DND-41 (cell line): ENCODE measurements around the gene KLF1.

ENCODE experiments used
- CTCF ChIP-seq: IDR thresholded peaks from 2 replicates; pipeline ENCODE4 v1.5.1; 2012; ENCODE audit warnings: borderline replicate concordance, low read length, moderate library complexity, mild to moderate bottlenecking; ENCODE audit not compliant: poor library complexity, severe bottlenecking; ENCODE audit errors: extremely low read depth
- EZH2 ChIP-seq: IDR thresholded peaks from 3 replicates; pipeline ENCODE4 v1.6.1; 2012; ENCODE audit warnings: borderline replicate concordance, low read depth, mild to moderate bottlenecking, moderate library complexity, low read length, inconsistent platforms; ENCODE audit not compliant: severe bottlenecking

GRCh38 chr19:12841094-12841493, 45.9 kb downstream of the KLF1 start:
- TF ChIP-seq CTCF (no peak), EZH2 (no peak)
